MCF 10A (cell line): ENCODE data around the gene NANS. TPM values are rescaled to one million over a fixed set of nuclear protein-coding genes. Genes with fewer than 3 reads are reported as not detected.

Experiments used
- BruUV-seq: library from RNA; stranded (reverse); fragments of 400-500 nt; replicated peaks from 2 replicates; lab custom pipeline; 2021; lab: Mats Ljungman, UMichigan
- CTCF ChIA-PET: fragments of 300-600 bp; sonication (Branson Sonifier 250); formaldehyde crosslinking; extraction: SDS; loops from one replicate; lab custom pipeline; 2021; ENCODE audit warnings: antibody characterized with exemption, inconsistent platforms; lab: Yijun Ruan, JAX
- POLR2A ChIA-PET: fragments of 300-600, 350-650 bp; sonication (Branson Sonifier 250); formaldehyde crosslinking; extraction: SDS; loops from one replicate; lab custom pipeline; 2020; ENCODE audit warnings: antibody characterized with exemption, inconsistent platforms; lab: Yijun Ruan, JAX
- DNase-seq: peaks from one replicate; pipeline ENCODE4 v3.0.0-alpha.2; 2018; ENCODE audit not compliant: unreplicated experiment
- H3K27ac Mint-ChIP-seq: one replicate; pipeline ENCODE4 v1.8.0; 2022; ENCODE audit warnings: mild to moderate bottlenecking, low read depth, mixed read lengths; ENCODE audit not compliant: unreplicated experiment
- H3K27me3 Mint-ChIP-seq: one replicate; pipeline ENCODE4 v1.8.0; 2022; ENCODE audit warnings: mixed read lengths; ENCODE audit not compliant: insufficient read depth, unreplicated experiment
- H3K36me3 Mint-ChIP-seq: one replicate; pipeline ENCODE4 v1.8.0; 2022; ENCODE audit warnings: mild to moderate bottlenecking, moderate library complexity, mixed read lengths; ENCODE audit not compliant: insufficient read depth, unreplicated experiment
- H3K4me1 Mint-ChIP-seq: one replicate; pipeline ENCODE4 v1.8.0; 2022; ENCODE audit warnings: mixed read lengths; ENCODE audit not compliant: insufficient read depth, unreplicated experiment
- H3K4me3 Mint-ChIP-seq: one replicate; pipeline ENCODE4 v1.8.0; 2022; ENCODE audit warnings: mild to moderate bottlenecking, moderate library complexity, mixed read lengths; ENCODE audit not compliant: unreplicated experiment
- H3K9me3 Mint-ChIP-seq: one replicate; pipeline ENCODE4 v1.8.0; 2022; ENCODE audit warnings: mixed read lengths; ENCODE audit not compliant: unreplicated experiment
- intact Hi-C: fragments of 100-400 bp; cut with micrococcal nuclease; formaldehyde crosslinking; loops from 2 replicates; pipeline ENCODE4 v1.14.1; 2022
- total RNA-seq: library from RNA; stranded (reverse); gene quantifications from 2 replicates; pipeline ENCODE4 v1.2.3, GENCODE V29; 2022
- TF ChIP-seq, protein P1 (sequence below): fragments of 200-600 bp; IDR thresholded peaks from one replicate; pipeline ENCODE4 v1.8.0; 2022; ENCODE audit warnings: antibody characterized with exemption, mild to moderate bottlenecking; ENCODE audit not compliant: unreplicated experiment

Gene NANS
- total RNA-seq, 1 experiment from 2014 or later = 80.8 TPM

DNA sequence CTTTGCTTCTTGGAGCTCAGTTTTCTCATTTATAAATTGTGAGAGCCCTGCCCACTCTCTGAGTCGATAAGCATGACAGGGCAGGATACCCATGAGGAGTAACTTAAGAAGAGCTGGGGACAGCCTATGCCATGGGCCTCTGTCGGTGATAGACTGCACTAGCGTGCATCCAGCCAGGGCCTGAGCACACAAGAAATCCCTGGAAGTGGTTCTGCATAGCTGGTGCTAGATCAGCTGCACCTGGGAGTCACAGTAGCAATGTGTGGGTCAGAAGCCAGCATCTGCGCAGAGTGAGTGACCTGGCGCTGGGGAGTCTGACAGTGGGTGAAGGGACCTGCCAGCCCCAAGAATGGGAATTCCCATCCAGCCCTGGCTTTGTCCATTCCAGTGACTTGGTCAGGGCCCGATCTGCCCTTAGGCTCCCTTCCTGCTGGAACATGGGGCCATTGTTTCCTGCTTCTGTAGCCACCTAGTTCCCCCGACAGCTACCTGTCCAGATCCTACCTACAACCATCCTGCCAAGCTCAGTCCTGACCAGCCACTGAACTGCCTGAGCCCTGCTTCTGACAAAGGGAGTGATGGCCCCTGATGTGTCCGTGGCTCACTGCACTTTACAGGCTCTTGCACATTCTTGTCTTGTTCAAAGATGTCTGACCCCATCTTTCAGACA is 35.9 kb upstream of the NANS start:
- H3K9me3 Mint-ChIP-seq = no peaks in the 10 kb centered on the region
- BruUV-seq = no TSS peak
- intact Hi-C loops = no loop called here
- H3K27me3 Mint-ChIP-seq = no peaks in the 10 kb centered on the region
- TF ChIP-seq, protein P1, sequence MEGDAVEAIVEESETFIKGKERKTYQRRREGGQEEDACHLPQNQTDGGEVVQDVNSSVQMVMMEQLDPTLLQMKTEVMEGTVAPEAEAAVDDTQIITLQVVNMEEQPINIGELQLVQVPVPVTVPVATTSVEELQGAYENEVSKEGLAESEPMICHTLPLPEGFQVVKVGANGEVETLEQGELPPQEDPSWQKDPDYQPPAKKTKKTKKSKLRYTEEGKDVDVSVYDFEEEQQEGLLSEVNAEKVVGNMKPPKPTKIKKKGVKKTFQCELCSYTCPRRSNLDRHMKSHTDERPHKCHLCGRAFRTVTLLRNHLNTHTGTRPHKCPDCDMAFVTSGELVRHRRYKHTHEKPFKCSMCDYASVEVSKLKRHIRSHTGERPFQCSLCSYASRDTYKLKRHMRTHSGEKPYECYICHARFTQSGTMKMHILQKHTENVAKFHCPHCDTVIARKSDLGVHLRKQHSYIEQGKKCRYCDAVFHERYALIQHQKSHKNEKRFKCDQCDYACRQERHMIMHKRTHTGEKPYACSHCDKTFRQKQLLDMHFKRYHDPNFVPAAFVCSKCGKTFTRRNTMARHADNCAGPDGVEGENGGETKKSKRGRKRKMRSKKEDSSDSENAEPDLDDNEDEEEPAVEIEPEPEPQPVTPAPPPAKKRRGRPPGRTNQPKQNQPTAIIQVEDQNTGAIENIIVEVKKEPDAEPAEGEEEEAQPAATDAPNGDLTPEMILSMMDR = no peak
- H3K27ac Mint-ChIP-seq = no peak overlapping the region
- DNase-seq = no peak
- ChIA-PET POLR2A (interaction anchor here (0.5 to 1.2 kb wide), 3 partner anchors 14 to 109 kb away, joined by 3 to 6 read pairs (median 3); partner anchors contain the start of gene NANS), CTCF (interaction anchor here (0.6 to 1.4 kb wide), 3 partner anchors 14 to 48 kb away, joined by 3 to 4 read pairs (median 4); no protein-coding TSS in a partner anchor)
- no peaks in the 10 kb centered on the region for H3K4me1 Mint-ChIP-seq
- peaks cover 81% of the 10 kb centered on the region for H3K36me3 Mint-ChIP-seq
- no peak overlapping the region for H3K4me3 Mint-ChIP-seq

DNA sequence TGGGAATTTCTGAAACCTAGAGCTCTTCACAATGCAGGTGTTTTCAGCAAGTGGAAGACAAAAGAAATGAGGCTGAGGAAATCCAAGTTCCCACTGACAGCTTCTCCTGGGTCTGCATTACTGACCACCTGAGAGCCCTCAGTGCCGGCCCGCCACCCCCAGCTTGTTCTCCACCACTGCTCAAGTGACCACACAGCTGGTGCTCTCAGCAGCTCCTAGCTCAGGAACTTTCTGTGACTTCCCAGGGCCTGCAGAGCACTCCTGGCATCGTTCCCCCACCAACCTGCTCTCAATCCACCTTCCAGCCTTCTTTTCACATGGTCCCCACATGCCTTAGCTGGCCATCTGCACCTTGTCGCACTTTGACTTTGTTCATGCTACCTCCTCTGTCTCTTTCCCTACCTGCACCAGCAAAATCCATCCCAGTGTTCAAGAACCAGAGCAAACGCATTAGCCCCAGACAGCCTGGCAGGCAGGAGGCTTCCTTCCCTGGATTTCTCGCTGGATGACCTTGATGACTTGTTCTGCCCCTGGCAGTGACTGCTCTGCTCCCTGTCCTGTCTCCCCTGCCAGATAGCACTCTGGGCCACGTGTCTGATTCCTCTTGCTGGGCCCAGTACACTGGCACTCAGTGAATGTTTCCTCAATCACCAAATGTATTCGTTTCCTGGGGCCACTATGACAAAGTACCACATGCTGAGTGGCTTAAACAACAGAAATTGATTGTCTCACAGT is 35.1 kb upstream of the NANS start:
- H3K4me1 Mint-ChIP-seq = no peaks in the 10 kb centered on the region
- H3K27me3 Mint-ChIP-seq = no peaks in the 10 kb centered on the region
- ChIA-PET POLR2A (interaction anchor here (0.7 kb wide), 1 partner anchor 35 kb away, joined by 3 read pairs; the partner anchor contains the start of gene NANS), CTCF (interaction anchor here (1.4 kb wide), 1 partner anchor 13 kb away, joined by 4 read pairs; no protein-coding TSS in a partner anchor)
- TF ChIP-seq, protein P1 = no peak
- H3K9me3 Mint-ChIP-seq = no peaks in the 10 kb centered on the region
- BruUV-seq = no TSS peak
- peak overlapping the region; percentile 17 for H3K27ac Mint-ChIP-seq
- no peak for DNase-seq
- peaks cover 72% of the 10 kb centered on the region for H3K36me3 Mint-ChIP-seq
- H3K4me3 Mint-ChIP-seq = no peak overlapping the region
- intact Hi-C loops = no loop called here

DNA sequence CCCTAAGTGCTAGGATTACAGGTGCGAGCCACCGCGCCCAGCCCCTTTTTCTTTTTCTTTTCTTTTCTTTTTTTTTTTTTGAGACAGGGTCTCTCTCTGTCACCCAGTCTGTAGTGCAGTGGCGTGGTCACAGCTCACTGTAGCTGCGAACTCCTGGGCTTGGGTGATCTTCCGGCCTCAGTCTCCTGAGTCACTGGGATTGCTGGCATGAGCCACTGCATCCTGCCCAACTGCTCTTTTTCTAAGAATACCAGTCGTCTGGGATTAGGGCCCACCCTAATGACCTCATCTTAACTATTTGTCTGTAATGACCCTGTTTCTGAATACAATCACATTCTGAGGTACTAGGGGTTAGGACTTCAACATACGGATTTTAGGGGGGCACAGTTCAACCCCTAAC is 34.1 kb upstream of the NANS start:
- BruUV-seq = no TSS peak
- Mint-ChIP-seq H3K27ac (peak overlapping the region; percentile 17), H3K4me3 (no peak overlapping the region), H3K4me1 (no peaks in the 10 kb centered on the region), H3K9me3 (no peaks in the 10 kb centered on the region), H3K27me3 (no peaks in the 10 kb centered on the region), H3K36me3 (peaks cover 64% of the 10 kb centered on the region)
- intact Hi-C loops = no loop called here
- no peak for DNase-seq
- ChIA-PET POLR2A (interaction anchor here (0.6 kb wide), 1 partner anchor 18 kb away, joined by 3 read pairs; no protein-coding TSS in a partner anchor), CTCF (interaction anchor here (0.6 kb wide), 1 partner anchor 25 kb away, joined by 3 read pairs; no protein-coding TSS in a partner anchor)
- TF ChIP-seq, protein P1 = no peak

GRCh38 chr9:98024702-98025101 is 31.8 kb upstream of the NANS start:
- POLR2A ChIA-PET = no interaction called here
- Mint-ChIP-seq H3K9me3 (no peaks in the 10 kb centered on the region), H3K4me1 (no peaks in the 10 kb centered on the region), H3K27ac (no peak overlapping the region), H3K36me3 (peaks cover 42% of the 10 kb centered on the region), H3K4me3 (no peak overlapping the region), H3K27me3 (no peaks in the 10 kb centered on the region)
- BruUV-seq = no TSS peak
- CTCF ChIA-PET = no interaction called here
- intact Hi-C loops = no loop called here
- no peak for DNase-seq
- TF ChIP-seq, protein P1 = no peak
